Caki2 (cell line): ENCODE data around the gene GNG13. TPM values are rescaled to one million over a fixed set of nuclear protein-coding genes. Genes with fewer than 3 reads are reported as not detected.
"Not testable (repeated sequence)": the region's sequence is repeated elsewhere in the genome, so short reads cannot be mapped to it uniquely, and the experiment has no call there.

Source experiments
- DNase-seq: peaks from one replicate; pipeline ENCODE4 v3.0.0-alpha.2; 2015; ENCODE audit warnings: low read depth
- in situ Hi-C: cut with HindIII; loops from 2 replicates; pipeline ENCODE4 v1.10.0; 2016; ENCODE audit warnings: low sequenced_read_pairs, low pct_unique_long_range_greater_than_20kb, mixed read lengths
- total RNA-seq: library from RNA; depleted of rRNA; stranded (reverse); fragments of >200 nt; shearing (Covaris generic); gene quantifications from 2 replicates; pipeline ENCODE4 v1.2.3, GENCODE V29; 2014; ENCODE audit warnings: low replicate concordance; rRNA removed

The GNG13 gene
- total RNA-seq, 1 experiment from 2014 or later: not detected

DNA sequence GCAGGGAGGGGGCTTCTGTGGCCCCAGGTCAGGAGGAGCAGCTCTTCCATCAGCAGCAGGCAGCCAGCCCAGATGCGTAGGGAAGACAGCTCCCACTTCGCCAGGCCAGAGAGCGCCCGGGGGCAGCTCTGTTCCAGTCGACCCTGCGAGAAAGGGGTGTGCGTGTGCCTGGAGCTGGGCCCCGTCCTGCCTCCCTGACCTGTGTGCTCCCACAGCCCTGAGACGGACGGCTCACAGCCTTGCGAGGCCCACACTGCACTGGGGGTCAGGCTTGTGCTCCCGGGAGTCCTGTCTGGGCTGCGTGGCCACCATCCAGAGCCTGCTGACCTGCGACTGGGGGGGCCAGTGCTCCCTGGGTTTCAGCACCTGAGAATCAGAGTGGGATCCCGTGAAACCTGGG lies 40.5 kb downstream of the GNG13 start:
- DNase-seq: no peak
- in situ Hi-C loops: no loop called here

DNA sequence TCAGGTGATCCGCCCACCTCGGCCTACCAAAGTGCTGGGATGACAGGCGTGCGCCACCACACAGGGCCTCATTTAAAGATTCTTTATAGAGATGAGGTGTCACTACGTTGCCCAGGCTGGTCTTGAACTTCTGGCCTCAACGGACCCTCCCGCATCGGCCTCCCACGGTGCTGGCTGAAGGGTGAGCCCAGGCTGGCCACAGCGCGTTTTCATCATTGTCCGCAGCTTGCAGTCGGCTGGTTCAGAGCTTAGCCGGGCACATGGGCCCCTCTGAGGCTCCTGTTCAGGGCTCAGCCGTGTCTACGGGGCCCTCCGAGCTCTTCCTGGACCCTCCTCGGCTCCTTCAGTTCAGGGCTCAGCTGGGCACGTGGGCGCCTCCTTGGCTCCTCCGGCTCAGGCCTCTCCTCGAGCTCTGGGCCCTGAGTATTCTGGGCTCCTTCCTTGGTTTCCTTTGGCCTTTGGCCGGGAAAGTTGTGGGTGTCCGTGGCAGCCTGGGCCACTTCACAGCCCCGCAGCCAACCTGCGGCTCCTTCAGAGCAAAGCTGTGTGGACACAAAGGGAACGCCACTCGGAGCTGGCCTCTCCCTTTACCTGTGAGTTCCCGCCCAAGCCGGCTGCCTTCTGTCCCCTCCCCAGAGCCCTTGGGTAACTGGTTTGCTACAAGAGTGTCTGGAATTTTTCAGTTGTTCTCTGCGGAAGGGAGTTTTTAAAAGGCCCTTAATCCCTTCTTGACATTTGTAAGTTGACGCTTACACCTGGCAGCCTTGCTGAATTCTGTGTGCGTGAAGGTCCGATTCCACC lies 41.2 kb downstream of the GNG13 start:
- in situ Hi-C loops: no loop called here
- DNase-seq: no peak

DNA sequence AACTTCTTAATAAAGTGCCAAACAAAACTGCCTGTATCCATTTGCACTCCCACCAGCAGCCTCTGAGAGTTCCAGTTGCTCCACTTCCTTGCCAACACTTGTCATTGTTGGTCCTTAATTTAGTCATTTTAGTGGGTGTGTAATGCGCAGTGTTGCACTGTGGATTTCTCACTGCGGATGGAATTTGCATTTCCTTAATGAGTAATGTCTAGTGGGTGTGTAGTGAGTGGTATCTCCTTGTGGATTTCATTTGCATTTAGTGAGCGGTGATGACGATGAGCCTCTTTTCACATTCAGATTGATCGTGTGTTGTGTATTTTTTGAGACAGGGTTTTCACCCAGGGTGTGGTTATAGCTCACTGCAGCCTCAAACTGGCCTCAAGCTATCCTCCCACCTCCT lies 44.1 kb downstream of the GNG13 start:
- in situ Hi-C loops: no loop called here

DNA sequence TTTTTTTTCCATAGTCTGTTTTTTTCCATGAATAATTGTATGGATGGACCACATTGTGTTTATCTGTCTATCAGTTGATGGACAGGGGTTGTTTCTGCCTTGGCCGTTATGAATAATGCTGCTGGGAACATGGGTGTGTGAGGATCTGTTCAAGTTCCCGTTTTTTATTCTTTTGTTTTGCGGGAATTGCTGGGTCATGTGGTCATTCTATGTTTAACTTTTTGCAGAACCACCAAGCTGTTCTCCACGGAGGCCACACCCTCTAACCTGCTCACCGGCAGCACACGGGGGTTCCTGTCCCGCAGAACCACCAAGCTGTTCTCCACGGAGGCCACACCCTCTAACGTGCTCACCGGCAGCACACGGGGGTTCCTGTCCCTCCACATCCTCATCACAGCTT lies 45.9 kb downstream of the GNG13 start:
- in situ Hi-C loops: no loop called here
- no peak for DNase-seq

More for the DNA sequence above, 44.1 kb downstream of the GNG13 start:
- no peak for DNase-seq

DNA sequence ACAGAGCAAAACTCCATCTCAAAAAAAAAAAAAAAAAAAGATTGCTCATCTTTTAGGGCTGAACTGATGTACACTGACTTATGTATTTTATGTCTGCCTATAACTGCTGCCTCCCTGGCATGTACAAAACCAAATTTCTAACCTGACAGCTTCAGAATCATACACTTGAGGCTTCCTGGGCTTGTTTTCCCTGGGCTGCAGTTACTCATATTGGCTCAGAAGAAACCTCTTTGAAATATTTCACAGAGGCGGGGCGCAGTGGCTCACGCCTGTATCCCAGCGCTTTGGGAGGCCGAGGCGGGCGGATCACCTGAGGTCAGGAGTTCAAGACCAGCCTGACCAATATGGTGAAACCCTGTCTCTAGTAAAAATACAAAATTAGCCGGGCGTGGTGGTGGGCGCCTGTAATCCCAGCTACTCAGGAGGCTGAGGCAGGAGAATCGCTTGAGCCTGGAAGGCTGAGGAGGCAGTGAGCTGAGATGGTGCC lies 46.4 kb downstream of the GNG13 start:
- DNase-seq, in situ Hi-C loops: not testable (repeated sequence)

DNA sequence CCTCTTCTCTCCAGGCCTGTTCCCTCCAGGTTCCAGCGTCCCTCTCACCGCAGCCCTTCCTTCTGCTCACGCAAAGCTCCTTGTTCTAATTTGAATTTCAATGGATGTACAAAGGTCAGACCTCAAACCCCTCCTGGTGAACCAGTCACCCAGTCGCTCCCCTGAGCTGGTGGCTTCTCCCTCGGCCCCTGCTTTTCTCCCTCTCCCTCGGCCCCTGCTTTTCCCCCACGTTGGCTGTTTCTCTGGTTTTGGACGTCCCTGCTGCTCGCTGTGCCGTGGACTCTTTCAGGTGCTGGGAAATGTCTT lies 48.6 kb downstream of the GNG13 start:
- no peak for DNase-seq
- in situ Hi-C loops: no loop called here

DNA sequence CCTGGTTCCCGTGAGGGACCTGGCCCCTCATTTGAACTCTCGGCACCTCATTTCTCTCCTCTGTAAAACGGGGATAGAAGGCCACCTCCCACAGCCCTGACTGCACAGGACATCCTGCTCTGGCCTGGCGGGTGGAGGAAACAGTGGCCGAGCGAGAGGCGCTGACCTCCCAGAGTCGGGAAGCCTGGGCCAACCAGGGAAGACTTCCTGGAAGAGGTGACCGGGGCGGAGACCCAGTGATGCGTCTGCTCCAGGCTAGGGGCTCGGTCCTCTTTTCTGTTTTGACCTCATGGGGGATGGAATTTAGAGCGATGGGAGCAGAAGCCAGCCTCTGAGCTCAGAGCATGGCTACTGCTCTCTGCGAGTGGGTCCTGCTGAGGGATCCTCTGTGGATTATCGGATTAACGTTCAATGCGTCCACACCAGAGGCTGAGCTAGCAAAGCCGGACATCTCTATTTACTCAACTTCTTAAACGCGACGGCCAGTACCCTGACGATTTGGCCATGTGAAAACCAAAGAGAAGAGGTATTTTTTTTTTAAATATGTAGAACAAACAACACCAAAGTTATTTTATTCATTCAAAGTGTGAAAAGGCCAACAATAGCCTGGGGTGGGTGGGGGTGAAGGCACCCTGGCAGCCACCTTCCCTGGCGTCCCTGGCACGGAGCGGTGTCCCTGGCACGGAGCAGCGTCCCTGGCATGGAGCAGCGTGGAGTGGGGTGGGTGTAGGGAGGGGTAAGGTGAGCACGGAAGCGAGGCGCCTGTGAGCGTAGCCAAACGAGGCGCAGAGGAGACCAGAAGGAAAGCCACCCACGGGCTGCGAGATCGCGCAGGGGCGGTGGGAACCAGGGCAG lies 49.2 kb downstream of the GNG13 start:
- in situ Hi-C loops: no loop called here
- no peak for DNase-seq

DNA sequence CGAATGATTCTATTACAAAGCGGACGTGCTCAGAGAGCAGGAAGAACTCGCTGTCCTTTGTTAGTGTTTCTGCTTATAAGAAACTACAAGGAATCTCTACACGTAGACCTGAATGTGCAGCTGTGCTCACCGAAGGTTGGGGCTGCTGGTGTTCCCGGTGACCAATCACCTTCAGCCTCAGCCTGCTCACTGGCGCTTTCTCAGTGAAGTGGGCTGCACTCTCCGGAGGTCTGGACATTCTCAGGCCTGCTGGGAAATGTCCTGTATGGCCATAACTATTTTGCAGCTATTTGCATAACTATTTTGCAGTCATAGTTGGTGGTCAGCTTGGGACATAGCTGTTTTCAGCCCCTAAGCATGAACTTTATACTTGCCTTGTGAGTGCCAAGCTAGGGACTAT lies 50.0 kb downstream of the GNG13 start:
- in situ Hi-C loops: no loop called here
- no peak for DNase-seq

DNA sequence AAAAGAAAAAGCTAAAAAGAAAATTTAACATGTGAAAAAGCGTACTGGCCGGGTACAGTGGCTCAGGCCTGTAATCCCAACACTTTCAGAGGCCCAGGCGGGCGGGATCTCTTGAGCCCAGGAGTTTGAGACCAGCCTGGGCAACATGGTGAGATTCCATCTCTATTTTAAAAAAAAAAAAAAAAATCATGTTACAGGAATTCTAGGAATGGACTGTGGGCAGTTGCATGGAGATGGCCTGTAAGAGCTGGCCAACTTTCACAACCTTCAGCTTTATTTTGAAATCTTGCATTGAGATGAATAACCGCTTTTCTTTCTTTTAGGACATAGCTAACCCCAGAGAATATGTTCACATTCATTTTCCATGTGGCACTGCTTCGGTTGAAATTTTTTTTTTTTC lies 51.5 kb downstream of the GNG13 start:
- DNase-seq: no peak

More for the DNA sequence above, 51.5 kb downstream of the GNG13 start:
- in situ Hi-C loops: no loop called here

Other genes starting within 250 kb of the GNG13 start
- gene PRR35, start 240.3 kb downstream of the GNG13 start, total RNA-seq: not detected in 2 replicates
- 1.2 and 4.0 TPM in 2 replicates for gene NHLRC4, start 233.7 kb downstream of the GNG13 start, total RNA-seq
- gene PIGQ, start 230.8 kb downstream of the GNG13 start, total RNA-seq: 53.4 and 65.5 TPM in 2 replicates
- gene RAB40C, start 210.7 kb downstream of the GNG13 start, total RNA-seq: 22.4 and 33.2 TPM in 2 replicates
- gene WFIKKN1, start 169.7 kb downstream of the GNG13 start, total RNA-seq: 0.07 TPM in 1 of 2 replicates, not detected in the other
- 433 and 438 TPM in 2 replicates for gene METTL26, start 164.4 kb downstream of the GNG13 start, total RNA-seq
- 93.0 and 94.1 TPM in 2 replicates for gene MCRIP2, start 158.9 kb downstream of the GNG13 start, total RNA-seq
- gene WDR90, start 151.4 kb downstream of the GNG13 start, total RNA-seq: 12.3 and 52.7 TPM in 2 replicates
- 91.5 and 99.0 TPM in 2 replicates for gene RHOT2, start 132.6 kb downstream of the GNG13 start, total RNA-seq
- 0.12 and 0.68 TPM in 2 replicates for gene RHBDL1, start 125.1 kb downstream of the GNG13 start, total RNA-seq
- gene STUB1, start 120.3 kb downstream of the GNG13 start, total RNA-seq: 453 and 482 TPM in 2 replicates
- gene JMJD8, start 116.4 kb downstream of the GNG13 start, total RNA-seq: 116 and 147 TPM in 2 replicates
- gene WDR24, start 110.3 kb downstream of the GNG13 start, total RNA-seq: 24.6 and 30.1 TPM in 2 replicates
- gene FBXL16, start 94.9 kb downstream of the GNG13 start, total RNA-seq: 25.7 and 26.3 TPM in 2 replicates
- gene METRN, start 85.6 kb downstream of the GNG13 start, total RNA-seq: 1,206 and 1,492 TPM in 2 replicates
- gene ANTKMT, start 79.6 kb downstream of the GNG13 start, total RNA-seq: 95.7 and 164 TPM in 2 replicates
- 4.5 and 10.3 TPM in 2 replicates for gene CCDC78, start 74.3 kb downstream of the GNG13 start, total RNA-seq
- gene HAGHL, start 73.6 kb downstream of the GNG13 start, total RNA-seq: 48.0 and 73.6 TPM in 2 replicates
- gene CIAO3, start 59.7 kb downstream of the GNG13 start, total RNA-seq: 52.8 and 75.6 TPM in 2 replicates
- not detected in 2 replicates for gene MSLN, start 40.0 kb downstream of the GNG13 start, total RNA-seq
- gene RPUSD1, start 12.4 kb downstream of the GNG13 start, total RNA-seq: 50.0 and 75.0 TPM in 2 replicates
- 52.2 and 56.9 TPM in 2 replicates for gene CHTF18, start 12.1 kb downstream of the GNG13 start, total RNA-seq
- gene LMF1, start 170.2 kb upstream of the GNG13 start, total RNA-seq: 16.5 and 35.6 TPM in 2 replicates
- gene SOX8, start 181.0 kb upstream of the GNG13 start, total RNA-seq: 0.14 and 0.54 TPM in 2 replicates